ELR (cell line): Measurements from ENCODE around the gene PTX4.

Experiments used
- DNase-seq: peaks from one replicate; pipeline ENCODE4 v3.0.0-alpha.2; 2015; ENCODE audit warnings: low read depth

The PTX4 gene

DNA sequence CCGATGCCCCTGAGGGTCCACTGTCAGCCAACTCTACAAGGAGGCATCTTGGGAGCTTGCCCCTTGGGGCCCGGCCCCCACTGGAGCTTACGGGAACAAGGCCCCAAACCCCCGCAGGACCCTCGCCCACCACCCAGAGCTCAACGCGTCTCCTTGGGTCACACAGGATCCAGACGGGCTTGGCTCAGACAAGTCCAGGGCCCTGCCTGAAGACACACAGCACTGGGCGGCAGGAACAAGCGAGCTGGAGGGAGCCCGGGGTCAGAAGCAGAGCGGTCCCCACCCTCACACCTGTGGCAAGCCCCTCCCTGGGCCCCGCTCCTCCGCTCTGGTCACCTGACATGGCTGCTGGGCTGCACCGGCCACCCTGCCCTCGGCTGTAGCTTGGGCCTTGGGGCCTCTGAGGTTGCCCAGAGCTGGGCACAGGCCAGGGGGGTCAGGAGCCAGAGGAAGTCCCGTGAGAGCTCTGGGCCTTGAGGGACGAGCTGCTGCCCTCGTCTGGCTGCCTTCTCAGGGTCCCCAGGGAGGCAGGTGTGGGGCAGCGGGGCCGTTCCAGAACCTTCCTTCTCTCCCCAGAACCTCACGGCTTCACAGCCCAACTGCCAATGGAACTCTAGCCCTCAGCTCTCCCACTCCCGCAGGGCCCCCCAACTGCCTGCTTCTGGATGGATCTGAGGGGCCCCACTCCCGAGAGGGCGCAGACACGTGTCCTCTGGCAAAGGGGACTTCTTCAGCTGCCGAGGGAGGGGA is 44.6 kb downstream of the PTX4 start, which contains the start of gene CCDC154:
Gene CCDC154 (minus strand): TSS at position 577 of the 750 bp plus-strand sequence. CDS start 234 bp downstream, at position 343.
- no peak for DNase-seq

DNA sequence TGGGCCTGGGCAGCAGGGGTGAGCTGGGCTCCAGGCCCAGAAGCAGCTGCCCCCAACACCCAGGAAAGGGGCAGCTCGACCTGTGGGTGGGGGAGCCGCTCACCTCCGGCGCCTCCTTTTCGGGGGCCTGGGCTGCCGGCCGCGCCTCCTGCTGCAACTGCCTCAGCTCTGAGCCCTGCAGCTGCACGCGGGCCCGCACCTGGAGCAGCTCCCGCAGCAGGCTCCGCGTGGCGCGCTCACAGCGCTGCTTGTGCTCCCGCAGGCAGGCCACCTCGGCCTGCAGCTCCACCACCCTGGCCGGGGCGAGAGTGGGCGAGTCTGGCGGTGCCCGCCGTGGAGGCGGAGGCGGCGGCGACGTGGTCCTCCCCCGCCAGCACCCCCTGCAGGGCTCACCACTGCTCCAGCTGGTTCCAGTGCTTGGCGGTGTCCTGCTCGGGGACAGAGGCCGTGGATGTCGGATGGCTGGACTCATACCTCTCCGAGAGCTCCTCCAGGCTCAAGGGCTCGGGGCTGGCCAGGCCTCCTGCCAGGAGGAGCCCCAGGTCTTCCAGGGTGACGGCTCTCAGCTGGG is 45.3 kb downstream of the PTX4 start:
- DNase-seq, result no peak

DNA sequence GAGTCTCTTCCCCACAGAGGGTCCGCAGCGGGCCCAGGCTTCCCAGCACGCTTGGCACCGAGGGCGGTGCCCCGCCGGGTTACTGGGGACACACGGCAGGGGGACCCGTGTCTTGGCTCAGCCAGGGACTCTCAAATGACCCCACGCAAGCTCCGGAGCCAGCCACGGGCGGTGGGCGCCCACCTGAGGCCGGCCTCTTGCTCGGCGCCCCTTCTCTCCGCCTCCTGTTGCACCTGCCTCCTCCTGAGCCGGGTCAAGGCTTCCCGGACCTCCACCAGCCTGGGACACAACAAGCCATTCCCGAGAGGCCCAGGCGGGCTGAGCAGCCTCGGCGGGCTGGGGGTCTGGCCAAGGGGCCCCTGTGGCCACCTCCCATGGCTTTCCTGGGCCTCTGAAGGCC is 46.0 kb downstream of the PTX4 start:
- no peak for DNase-seq

- DNase-seq, result no peak
Observed at GRCh38 chr16:1441391-1441829, 47.3 kb downstream of the PTX4 start.

GRCh38 chr16:1439699-1440074 is 49.1 kb downstream of the PTX4 start:
- peak; percentile 10 for DNase-seq

DNA sequence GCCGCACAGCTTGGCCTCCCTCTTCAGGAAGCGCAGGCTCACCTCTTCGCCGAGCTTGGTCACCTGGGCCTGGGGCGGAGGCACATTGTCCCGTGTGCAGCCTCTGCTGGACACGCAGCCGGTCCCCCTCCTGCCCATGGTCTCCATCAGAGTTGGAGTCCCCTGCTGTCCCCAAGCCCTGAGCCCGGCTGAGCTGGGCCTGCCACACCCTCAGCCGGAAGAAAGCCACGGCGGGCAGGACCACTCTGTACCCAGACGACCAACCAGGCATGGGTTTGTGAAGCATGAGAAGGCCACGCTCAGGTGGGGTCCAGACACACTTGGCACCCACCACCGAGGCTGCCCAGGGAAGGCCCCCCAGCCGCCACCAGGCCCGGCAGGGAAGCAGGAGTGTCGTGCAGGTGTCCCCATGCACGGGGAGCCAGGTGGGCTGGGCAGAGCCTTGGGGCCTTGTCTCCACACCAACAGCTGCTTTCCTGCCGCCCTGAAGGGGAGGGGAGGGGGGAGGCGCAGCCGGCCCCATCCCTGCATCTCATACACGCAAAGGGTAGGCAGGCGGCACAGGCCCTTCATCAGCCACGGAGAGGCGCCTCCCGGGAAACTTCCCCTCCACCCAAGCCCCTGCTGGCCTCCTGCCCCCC is 49.6 kb downstream of the PTX4 start:
- DNase-seq, result no peak

- no peak for DNase-seq
Observed at GRCh38 chr16:1438229-1439057, 50.3 kb downstream of the PTX4 start.

DNA sequence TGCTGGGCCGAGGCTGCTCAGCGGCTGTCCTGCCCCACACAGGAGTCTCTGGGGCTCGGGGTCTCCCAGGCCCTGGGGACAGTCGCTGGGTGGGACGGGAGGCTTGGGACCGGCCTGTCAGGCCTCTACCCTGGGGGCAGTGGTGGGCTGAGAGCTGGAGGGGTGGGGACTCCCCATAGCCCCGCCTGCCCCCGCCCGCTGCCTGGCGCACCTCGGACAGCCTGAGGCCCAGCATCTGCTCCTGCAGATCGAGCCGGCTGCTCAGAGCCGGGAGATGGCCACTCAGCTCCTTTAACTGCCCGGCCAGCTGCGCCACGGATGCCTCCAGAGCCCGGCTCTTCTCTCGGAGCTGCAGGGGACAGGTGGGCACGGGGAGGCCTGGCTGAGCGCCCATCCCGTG is 51.1 kb downstream of the PTX4 start:
- no peak for DNase-seq

- DNase-seq, result no peak
Observed at GRCh38 chr16:1436731-1437355, 51.9 kb downstream of the PTX4 start.

DNA sequence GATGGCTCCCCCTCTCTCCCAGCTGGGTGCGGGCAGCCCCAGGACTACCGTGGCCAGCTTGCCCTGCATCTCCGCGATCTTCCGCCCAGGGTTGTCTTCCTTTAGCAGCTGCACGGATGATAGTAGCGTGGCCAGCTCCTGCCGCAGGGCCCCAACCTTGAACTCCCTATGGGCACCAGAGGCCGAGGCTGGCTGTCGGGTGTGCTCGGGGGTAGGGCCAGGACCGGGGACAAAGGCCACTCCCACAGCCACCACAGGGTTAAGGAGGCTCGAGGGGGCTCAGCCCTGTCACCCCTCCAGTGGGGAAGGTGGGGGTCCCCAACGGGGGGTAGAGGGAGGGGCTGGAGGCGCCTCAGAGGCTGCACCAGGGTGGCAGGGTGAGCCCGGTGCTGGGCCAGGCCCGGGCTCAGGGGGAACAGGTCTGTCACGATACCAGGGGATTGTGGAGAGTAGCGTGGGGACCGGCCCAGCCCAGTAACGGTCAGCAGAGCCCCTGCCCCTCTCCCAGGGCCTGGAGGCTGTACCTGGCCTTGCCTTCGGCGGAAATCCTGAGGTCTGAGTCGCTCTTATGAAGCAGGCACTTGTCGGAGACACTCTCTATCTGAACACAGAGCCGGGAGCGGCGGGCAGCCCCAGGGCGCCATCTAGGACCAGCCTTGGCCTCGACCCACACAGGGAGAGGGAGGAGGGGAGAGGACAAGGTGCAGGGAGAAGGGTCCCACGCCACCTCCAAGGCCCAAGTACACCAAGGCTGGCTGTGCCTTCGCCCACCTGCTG is 52.6 kb downstream of the PTX4 start:
- DNase-seq, result no peak
